A549 (cell line): ENCODE measurements around the gene FOXQ1.

Experiments
- GATA3 ChIP-seq: IDR thresholded peaks from 2 replicates; pipeline ENCODE4 v1.6.1; 2012; ENCODE audit warnings: borderline replicate concordance
- NFE2L2 ChIP-seq: fragments of 150-350 bp; conservative IDR thresholded peaks from 2 replicates; pipeline ENCODE4 v1.6.1; 2014; ENCODE audit warnings: low read length
- POLR2A ChIP-seq: IDR thresholded peaks from 2 replicates; pipeline ENCODE4 v1.6.1; 2012; ENCODE audit warnings: mild to moderate bottlenecking, low read length
- RAD21 ChIP-seq, 2 experiments: fragments of >200 bp in 1 of 2; sonication (Bioruptor Twin) in 1 of 2; formaldehyde crosslinking in 1 of 2; IDR thresholded peaks in 1 of 2; conservative IDR thresholded peaks in 1 of 2; 2 replicates in 1 of 2; 3 replicates in 1 of 2; pipeline ENCODE4 v1.6.1; 2012 to 2018; ENCODE audit warnings: inconsistent platforms in 1 of 2
- TF ChIP-seq, protein P1 (sequence below): IDR thresholded peaks from 2 replicates; pipeline ENCODE4 v1.6.1; 2012
- TF ChIP-seq, protein P2 (sequence below): fragments of >200 bp; sonication (Bioruptor Twin); formaldehyde crosslinking; IDR thresholded peaks from 3 replicates; pipeline ENCODE4 v1.5.1; 2016

DNA sequence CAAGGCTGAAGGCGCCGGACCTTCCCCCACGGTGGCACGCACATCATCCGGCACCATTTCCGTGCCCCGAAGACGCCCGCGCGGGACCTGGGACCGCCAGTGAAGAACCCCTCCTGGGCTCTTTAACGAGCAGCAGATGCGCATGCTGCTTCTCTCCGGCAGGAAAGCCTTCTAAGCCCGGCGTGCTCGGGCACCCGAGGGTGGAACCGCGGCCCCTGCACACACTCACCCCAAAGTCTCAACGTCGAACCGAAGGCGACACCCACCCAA is 240 bp downstream of the FOXQ1 start:
- TF ChIP-seq POLR2A (no peak), GATA3 (no peak), NFE2L2 (no peak), RAD21 (conservative IDR thresholded peaks at IDR 0.05 in 1 of 2, IDR thresholded peaks at IDR 0.05 in 1 of 2) (no peak)
- TF ChIP-seq, protein P1, sequence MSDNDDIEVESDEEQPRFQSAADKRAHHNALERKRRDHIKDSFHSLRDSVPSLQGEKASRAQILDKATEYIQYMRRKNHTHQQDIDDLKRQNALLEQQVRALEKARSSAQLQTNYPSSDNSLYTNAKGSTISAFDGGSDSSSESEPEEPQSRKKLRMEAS: no peak
- TF ChIP-seq, protein P2, sequence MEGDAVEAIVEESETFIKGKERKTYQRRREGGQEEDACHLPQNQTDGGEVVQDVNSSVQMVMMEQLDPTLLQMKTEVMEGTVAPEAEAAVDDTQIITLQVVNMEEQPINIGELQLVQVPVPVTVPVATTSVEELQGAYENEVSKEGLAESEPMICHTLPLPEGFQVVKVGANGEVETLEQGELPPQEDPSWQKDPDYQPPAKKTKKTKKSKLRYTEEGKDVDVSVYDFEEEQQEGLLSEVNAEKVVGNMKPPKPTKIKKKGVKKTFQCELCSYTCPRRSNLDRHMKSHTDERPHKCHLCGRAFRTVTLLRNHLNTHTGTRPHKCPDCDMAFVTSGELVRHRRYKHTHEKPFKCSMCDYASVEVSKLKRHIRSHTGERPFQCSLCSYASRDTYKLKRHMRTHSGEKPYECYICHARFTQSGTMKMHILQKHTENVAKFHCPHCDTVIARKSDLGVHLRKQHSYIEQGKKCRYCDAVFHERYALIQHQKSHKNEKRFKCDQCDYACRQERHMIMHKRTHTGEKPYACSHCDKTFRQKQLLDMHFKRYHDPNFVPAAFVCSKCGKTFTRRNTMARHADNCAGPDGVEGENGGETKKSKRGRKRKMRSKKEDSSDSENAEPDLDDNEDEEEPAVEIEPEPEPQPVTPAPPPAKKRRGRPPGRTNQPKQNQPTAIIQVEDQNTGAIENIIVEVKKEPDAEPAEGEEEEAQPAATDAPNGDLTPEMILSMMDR: no peak
